Measurements from ENCODE around the gene RFX8. TPM values are rescaled to one million over a fixed set of nuclear protein-coding genes. Genes with fewer than 3 reads are reported as not detected.

RFX8 gene
- polyA plus RNA-seq, 2 donors: 0.08 TPM

DNA sequence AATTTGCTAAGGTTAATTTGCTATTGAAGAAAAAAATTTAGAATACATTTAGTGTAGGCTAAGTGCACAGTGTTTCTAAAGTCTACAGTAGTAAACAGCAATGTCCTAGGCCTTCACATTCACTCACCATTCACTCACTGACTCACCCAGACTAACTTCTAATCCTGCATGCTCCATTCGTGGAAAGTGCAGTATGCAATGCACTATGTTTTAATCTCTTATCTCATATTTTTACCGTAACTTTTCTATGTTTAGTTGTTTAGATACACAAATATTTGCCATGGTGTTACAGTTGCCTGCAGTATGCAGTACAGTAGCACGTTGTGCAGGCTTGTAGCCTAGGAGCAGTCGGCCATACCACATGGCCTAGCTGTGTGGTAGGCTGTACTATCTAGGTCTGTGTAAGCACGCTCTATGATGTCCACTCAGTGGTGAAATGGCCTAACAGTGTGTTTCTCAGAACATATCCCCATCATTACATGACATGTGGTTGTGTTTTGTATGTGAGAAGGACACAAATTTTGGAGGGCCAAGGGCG, 18.1 kb upstream of the RFX8 start:
- Histone ChIP-seq H3K27me3 (ENCODE audit: control insufficient read depth in 1 of 2, insufficient read depth in 2 of 2, low read length in 2 of 2) (no peaks in the 10 kb centered on the region), H3K36me3 (ENCODE audit: control insufficient read depth in 2 of 2, insufficient read depth in 2 of 2, low read length in 1 of 2) (no peaks in the 10 kb centered on the region), H3K27ac (ENCODE audit: low read depth in 2 of 2, low read length in 1 of 2) (no peak overlapping the region), H3K9me3 (ENCODE audit: control insufficient read depth in 2 of 2, insufficient read depth in 1 of 2, low read depth in 1 of 2, low read length in 1 of 2) (no peaks in the 10 kb centered on the region), H3K4me1 (ENCODE audit: control insufficient read depth in 2 of 2, insufficient read depth in 2 of 2, low read length in 1 of 2) (no peaks in the 10 kb centered on the region), H3K4me3 (ENCODE audit: low read depth in 1 of 2, low read length in 2 of 2) (no peak overlapping the region)
- 91% methylated on average over 6 of the region's 6 CpGs for WGBS, 2 donors

DNA sequence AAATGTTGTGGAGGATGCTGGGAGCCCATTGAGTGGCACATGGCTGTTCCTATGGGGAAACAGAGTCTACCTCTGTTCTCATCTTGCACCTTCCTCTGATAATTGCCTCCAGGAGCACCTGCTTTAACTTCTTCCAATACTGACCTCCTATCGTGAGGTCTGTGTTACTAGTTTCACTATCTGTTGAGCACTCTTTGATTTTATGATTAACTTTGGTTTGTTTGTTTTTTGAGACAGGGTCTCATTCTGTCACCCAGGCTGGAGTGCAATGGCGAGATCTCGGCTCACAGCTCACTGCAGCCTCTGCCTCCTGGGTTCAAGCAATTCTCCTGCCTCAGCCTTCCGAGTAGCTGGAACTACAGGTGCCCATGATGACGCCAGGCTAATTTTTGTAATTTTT, 12.1 kb upstream of the RFX8 start:
- H3K4me1 ChIP-seq (ENCODE audit: control insufficient read depth in 2 of 2, insufficient read depth in 2 of 2, low read length in 1 of 2): no peaks in the 10 kb centered on the region
- no peaks in the 10 kb centered on the region for H3K9me3 ChIP-seq (ENCODE audit: control insufficient read depth in 2 of 2, insufficient read depth in 1 of 2, low read depth in 1 of 2, low read length in 1 of 2)
- no peaks in the 10 kb centered on the region for H3K36me3 ChIP-seq (ENCODE audit: control insufficient read depth in 2 of 2, insufficient read depth in 2 of 2, low read length in 1 of 2)
- H3K4me3 ChIP-seq (ENCODE audit: low read depth in 1 of 2, low read length in 2 of 2): no peak overlapping the region
- H3K27me3 ChIP-seq (ENCODE audit: control insufficient read depth in 1 of 2, insufficient read depth in 2 of 2, low read length in 2 of 2): no peaks in the 10 kb centered on the region
- no peak overlapping the region for H3K27ac ChIP-seq (ENCODE audit: low read depth in 2 of 2, low read length in 1 of 2)
- 84 to 86% methylated on average over 5 of the region's 5 CpGs for WGBS, 2 donors

DNA sequence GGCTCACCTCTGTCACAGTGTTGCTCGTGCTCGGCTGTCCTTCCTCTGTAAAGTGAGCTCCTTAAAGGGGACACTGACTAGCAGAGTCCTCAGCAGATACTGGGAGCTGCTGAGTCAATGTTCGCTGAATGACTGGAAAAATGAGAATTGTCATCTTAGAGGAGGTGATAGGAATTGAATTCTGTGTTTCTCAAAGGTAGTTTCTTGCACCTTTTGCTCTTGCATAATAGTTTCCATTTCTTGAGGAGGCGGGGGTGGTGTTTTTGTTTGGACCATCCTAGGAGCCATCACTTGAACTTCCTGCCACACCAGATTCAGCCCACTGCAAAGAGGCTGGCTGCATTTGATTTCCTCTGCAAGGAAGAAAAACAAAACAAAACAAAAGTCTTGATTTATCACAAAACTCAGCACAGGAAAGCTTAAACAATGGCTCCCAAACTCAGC, 11.4 kb upstream of the RFX8 start:
- H3K27ac ChIP-seq (ENCODE audit: low read depth in 2 of 2, low read length in 1 of 2): no peak overlapping the region
- no peak overlapping the region for H3K4me3 ChIP-seq (ENCODE audit: low read depth in 1 of 2, low read length in 2 of 2)
- no peaks in the 10 kb centered on the region for H3K27me3 ChIP-seq (ENCODE audit: control insufficient read depth in 1 of 2, insufficient read depth in 2 of 2, low read length in 2 of 2)
- no peaks in the 10 kb centered on the region for H3K4me1 ChIP-seq (ENCODE audit: control insufficient read depth in 2 of 2, insufficient read depth in 2 of 2, low read length in 1 of 2)
- no peaks in the 10 kb centered on the region for H3K36me3 ChIP-seq (ENCODE audit: control insufficient read depth in 2 of 2, insufficient read depth in 2 of 2, low read length in 1 of 2)
- H3K9me3 ChIP-seq (ENCODE audit: control insufficient read depth in 2 of 2, insufficient read depth in 1 of 2, low read depth in 1 of 2, low read length in 1 of 2): no peaks in the 10 kb centered on the region
- 64 to 71% methylated on average over 4 of the region's 4 CpGs for WGBS, 2 donors

DNA sequence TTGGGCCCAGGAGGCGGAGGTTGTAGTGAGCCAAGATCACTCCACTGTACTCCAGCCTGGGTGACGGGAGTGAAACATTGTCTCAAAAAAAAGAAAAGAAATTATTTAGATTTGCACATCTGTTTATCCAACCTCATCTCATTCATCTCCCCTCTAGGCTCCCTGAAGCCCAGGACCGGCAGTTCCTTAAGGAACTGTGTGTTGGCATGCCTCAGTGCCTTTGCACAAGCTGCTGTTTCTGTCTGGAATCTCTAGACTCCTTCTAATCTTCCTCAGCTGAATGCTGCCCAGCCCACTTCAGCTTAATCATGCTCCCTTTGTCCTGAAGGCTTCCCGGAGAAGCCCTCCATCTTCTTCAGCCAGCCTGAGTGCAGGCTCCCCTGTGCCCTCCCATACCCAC, 10.9 kb upstream of the RFX8 start:
- WGBS, 2 donors: 88 to 91% methylated on average over 4 of the region's 4 CpGs
- H3K27ac ChIP-seq (ENCODE audit: low read depth in 2 of 2, low read length in 1 of 2): no peak overlapping the region

DNA sequence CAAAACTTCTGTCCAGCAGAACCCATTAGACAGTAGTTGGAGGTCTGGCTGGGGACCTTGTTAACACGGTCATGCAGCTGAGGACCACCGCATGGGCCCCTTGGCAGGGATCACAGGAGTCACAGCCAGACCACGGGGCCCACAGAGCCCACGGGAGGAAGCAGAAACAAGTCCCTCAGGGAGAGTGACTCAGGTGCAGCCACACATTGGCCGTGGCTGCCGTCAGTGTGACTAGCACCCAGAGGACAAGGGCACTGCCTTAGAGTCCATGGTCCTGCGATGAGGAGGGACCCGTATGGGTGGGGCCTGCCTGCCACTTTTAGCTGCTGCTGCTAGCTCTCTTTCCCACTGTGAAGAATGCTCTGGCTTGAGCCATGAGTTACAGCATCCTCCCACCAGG, 5.9 kb upstream of the RFX8 start:
- Histone ChIP-seq H3K27me3 (ENCODE audit: control insufficient read depth in 1 of 2, insufficient read depth in 2 of 2, low read length in 2 of 2) (no peaks in the 10 kb centered on the region), H3K9me3 (ENCODE audit: control insufficient read depth in 2 of 2, insufficient read depth in 1 of 2, low read depth in 1 of 2, low read length in 1 of 2) (no peaks in the 10 kb centered on the region), H3K4me1 (ENCODE audit: control insufficient read depth in 2 of 2, insufficient read depth in 2 of 2, low read length in 1 of 2) (no peaks in the 10 kb centered on the region), H3K27ac (ENCODE audit: low read depth in 2 of 2, low read length in 1 of 2) (no peak overlapping the region), H3K4me3 (ENCODE audit: low read depth in 1 of 2, low read length in 2 of 2) (no peak overlapping the region), H3K36me3 (ENCODE audit: control insufficient read depth in 2 of 2, insufficient read depth in 2 of 2, low read length in 1 of 2) (no peaks in the 10 kb centered on the region)
- 80 to 85% methylated on average over 8 of the region's 8 CpGs for WGBS, 2 donors

More for the DNA sequence above, 10.9 kb upstream of the RFX8 start:
- Histone ChIP-seq H3K9me3 (ENCODE audit: control insufficient read depth in 2 of 2, insufficient read depth in 1 of 2, low read depth in 1 of 2, low read length in 1 of 2) (no peaks in the 10 kb centered on the region), H3K4me3 (ENCODE audit: low read depth in 1 of 2, low read length in 2 of 2) (no peak overlapping the region), H3K4me1 (ENCODE audit: control insufficient read depth in 2 of 2, insufficient read depth in 2 of 2, low read length in 1 of 2) (no peaks in the 10 kb centered on the region), H3K36me3 (ENCODE audit: control insufficient read depth in 2 of 2, insufficient read depth in 2 of 2, low read length in 1 of 2) (no peaks in the 10 kb centered on the region), H3K27me3 (ENCODE audit: control insufficient read depth in 1 of 2, insufficient read depth in 2 of 2, low read length in 2 of 2) (no peaks in the 10 kb centered on the region)

DNA sequence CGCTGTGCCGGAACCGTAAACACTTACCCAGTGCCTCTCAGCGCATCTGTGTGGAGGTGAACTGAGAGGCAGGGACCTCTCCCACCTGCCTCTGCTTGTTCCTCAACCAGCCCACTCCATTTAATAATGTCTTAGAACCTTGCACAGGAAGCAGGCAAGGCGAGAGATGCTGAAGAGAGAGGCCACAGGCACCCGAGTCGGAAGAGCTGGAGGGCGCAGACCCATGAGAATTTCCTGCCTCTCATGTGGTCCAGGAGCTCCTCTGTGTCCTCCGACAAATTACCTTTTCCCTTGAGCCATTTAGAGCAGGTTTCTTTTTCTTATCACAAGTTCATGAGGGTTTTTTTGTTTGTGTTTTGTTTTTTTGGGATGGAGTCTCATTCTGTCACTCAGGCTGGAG, 4.9 kb upstream of the RFX8 start:
- H3K4me3 ChIP-seq (ENCODE audit: low read depth in 1 of 2, low read length in 2 of 2): no peak overlapping the region

DNA sequence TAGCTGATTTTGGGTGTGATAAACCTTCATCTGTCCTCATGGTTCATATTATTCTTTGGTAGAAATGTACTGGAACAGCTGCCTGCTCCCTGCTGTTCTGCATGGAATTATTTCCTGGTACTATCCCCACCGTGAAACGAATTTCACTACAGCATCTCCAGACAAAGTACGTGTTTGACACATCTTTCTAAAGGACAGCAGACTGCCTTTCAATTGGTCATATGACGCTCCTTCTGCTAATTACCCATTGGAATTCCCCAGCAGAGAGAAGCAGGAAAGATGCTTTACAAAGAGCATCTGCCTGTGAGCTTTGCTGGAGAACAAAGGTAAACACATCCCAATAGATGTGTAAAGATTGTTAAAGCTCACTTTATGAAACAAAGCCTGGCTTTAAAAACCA, 4.4 kb upstream of the RFX8 start:
- H3K27me3 ChIP-seq (ENCODE audit: control insufficient read depth in 1 of 2, insufficient read depth in 2 of 2, low read length in 2 of 2): no peaks in the 10 kb centered on the region
- no peaks in the 10 kb centered on the region for H3K9me3 ChIP-seq (ENCODE audit: control insufficient read depth in 2 of 2, insufficient read depth in 1 of 2, low read depth in 1 of 2, low read length in 1 of 2)
- no peak overlapping the region for H3K4me3 ChIP-seq (ENCODE audit: low read depth in 1 of 2, low read length in 2 of 2)
- H3K4me1 ChIP-seq (ENCODE audit: control insufficient read depth in 2 of 2, insufficient read depth in 2 of 2, low read length in 1 of 2): no peaks in the 10 kb centered on the region
- no peaks in the 10 kb centered on the region for H3K36me3 ChIP-seq (ENCODE audit: control insufficient read depth in 2 of 2, insufficient read depth in 2 of 2, low read length in 1 of 2)
- no peak overlapping the region for H3K27ac ChIP-seq (ENCODE audit: low read depth in 2 of 2, low read length in 1 of 2)
- 39 to 44% methylated on average over 4 of the region's 4 CpGs for WGBS, 2 donors

More for the DNA sequence above, 4.9 kb upstream of the RFX8 start:
- no peaks in the 10 kb centered on the region for H3K9me3 ChIP-seq (ENCODE audit: control insufficient read depth in 2 of 2, insufficient read depth in 1 of 2, low read depth in 1 of 2, low read length in 1 of 2)
- no peaks in the 10 kb centered on the region for H3K36me3 ChIP-seq (ENCODE audit: control insufficient read depth in 2 of 2, insufficient read depth in 2 of 2, low read length in 1 of 2)
- no peaks in the 10 kb centered on the region for H3K27me3 ChIP-seq (ENCODE audit: control insufficient read depth in 1 of 2, insufficient read depth in 2 of 2, low read length in 2 of 2)
- H3K27ac ChIP-seq (ENCODE audit: low read depth in 2 of 2, low read length in 1 of 2): no peak overlapping the region
- no peaks in the 10 kb centered on the region for H3K4me1 ChIP-seq (ENCODE audit: control insufficient read depth in 2 of 2, insufficient read depth in 2 of 2, low read length in 1 of 2)
- WGBS, 2 donors: 80 to 85% methylated on average over 9 of the region's 9 CpGs

DNA sequence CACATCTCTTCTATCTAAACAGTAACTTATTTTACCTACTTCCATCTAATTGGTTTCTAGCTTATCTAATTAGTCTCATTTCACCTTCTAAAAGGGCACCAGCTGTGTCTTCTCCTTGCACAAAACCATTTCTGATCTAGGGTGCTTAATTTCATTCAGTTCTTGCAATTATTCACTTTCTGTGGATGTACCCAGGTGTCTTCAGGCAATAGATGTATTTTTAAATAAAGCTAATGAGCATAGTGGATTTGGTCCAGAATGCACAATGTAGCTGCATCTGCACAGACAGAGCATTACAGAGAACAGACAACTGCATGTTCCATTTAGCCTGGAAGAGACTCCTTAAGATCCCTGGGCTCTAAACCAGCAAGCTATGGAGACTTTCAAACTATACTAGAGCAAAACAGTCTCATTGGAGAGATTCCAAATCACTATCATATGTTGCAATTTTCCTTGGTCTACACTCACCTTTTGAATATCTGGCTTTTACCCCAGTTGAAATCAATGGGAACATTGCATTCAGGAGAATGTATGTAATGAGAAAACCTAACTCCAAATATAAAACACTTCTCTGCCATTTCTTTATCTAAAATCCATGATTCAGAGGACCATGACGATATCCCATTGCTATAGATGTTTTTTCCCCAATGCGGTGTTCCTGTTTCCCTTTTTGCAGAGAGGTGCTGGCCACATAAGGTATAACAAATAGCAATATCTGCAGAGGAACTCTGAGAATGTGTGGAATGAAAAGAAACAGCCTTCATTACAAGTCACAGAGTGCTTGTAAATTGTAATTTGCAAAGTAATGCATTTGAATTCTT, 3.5 kb upstream of the RFX8 start:
- H3K4me1 ChIP-seq (ENCODE audit: control insufficient read depth in 2 of 2, insufficient read depth in 2 of 2, low read length in 1 of 2): peaks cover 0 to 4% of the 10 kb centered on the region in 2 donors
- no peak overlapping the region for H3K27ac ChIP-seq (ENCODE audit: low read depth in 2 of 2, low read length in 1 of 2)
- no peaks in the 10 kb centered on the region for H3K9me3 ChIP-seq (ENCODE audit: control insufficient read depth in 2 of 2, insufficient read depth in 1 of 2, low read depth in 1 of 2, low read length in 1 of 2)
- no peak overlapping the region for H3K4me3 ChIP-seq (ENCODE audit: low read depth in 1 of 2, low read length in 2 of 2)
- H3K27me3 ChIP-seq (ENCODE audit: control insufficient read depth in 1 of 2, insufficient read depth in 2 of 2, low read length in 2 of 2): peaks cover 0 to 3% of the 10 kb centered on the region in 2 donors
- 81 to 87% methylated on average over 2 of the region's 2 CpGs for WGBS, 2 donors
- no peaks in the 10 kb centered on the region for H3K36me3 ChIP-seq (ENCODE audit: control insufficient read depth in 2 of 2, insufficient read depth in 2 of 2, low read length in 1 of 2)

DNA sequence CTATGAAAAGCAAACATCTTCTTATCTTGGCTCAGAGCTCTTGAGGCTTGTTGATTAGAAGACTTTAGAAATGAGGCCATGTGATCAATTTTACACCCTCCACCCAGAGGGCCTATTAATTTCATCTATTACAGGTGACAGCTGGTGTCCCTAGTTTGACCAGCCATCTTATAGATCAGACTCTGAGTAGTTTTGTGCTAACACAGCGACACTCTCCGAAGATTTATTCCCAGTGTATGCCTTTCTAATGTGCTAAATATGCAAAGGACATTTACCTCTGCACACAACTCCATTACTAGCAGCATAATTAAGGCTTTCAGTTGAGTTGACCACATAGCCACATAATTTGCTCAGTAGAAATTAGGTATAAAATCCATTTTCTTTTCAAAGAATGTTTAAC, 2.6 kb upstream of the RFX8 start:
- Histone ChIP-seq H3K27me3 (ENCODE audit: control insufficient read depth in 1 of 2, insufficient read depth in 2 of 2, low read length in 2 of 2) (peaks cover 0 to 3% of the 10 kb centered on the region in 2 donors), H3K4me1 (ENCODE audit: control insufficient read depth in 2 of 2, insufficient read depth in 2 of 2, low read length in 1 of 2) (peaks cover 0 to 4% of the 10 kb centered on the region in 2 donors), H3K4me3 (ENCODE audit: low read depth in 1 of 2, low read length in 2 of 2) (no peak overlapping the region), H3K27ac (ENCODE audit: low read depth in 2 of 2, low read length in 1 of 2) (no peak overlapping the region), H3K9me3 (ENCODE audit: control insufficient read depth in 2 of 2, insufficient read depth in 1 of 2, low read depth in 1 of 2, low read length in 1 of 2) (no peaks in the 10 kb centered on the region), H3K36me3 (ENCODE audit: control insufficient read depth in 2 of 2, insufficient read depth in 2 of 2, low read length in 1 of 2) (no peaks in the 10 kb centered on the region)
- WGBS, 2 donors: 98% methylated on average over 2 of the region's 2 CpGs
